Measurements from ENCODE around the gene APMAP.

APMAP gene

DNA sequence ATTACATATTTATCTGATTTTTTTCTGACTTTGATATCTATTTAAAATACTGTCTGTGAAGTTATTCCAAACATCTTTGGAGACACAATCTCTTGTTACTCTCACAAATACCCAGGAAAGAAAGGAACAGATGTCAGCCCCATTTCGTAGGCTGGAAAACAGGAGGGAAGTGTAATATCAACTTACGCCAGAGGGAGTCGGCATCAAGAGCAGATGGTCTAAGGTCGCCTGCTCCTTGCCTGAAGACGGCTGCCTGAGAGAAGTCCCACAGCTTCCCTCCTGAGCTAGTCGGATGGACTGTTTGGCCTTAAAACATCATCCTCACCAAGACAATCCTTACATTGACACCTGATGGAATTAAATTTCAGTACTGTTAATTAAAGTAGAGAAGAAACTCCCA lies 30.0 kb downstream of the APMAP start:
- Histone ChIP-seq H3K27ac (ENCODE audit: low read length) (no peak overlapping the region), H3K4me1 (ENCODE audit: low read length) (no peaks in the 10 kb centered on the region), H3F3A (ENCODE audit: insufficient read depth, low read length) (no peaks in the 10 kb centered on the region), H3K9me2 (replicated peaks; ENCODE audit: insufficient read depth, low read length) (no peaks in the 10 kb centered on the region), H3K36me3 (replicated peaks; ENCODE audit: insufficient read depth, low read length) (0 out of 2 replicates have a peak, but pooled peaks cover 3% of the 10 kb centered on the region), H3K4me2 (ENCODE audit: low read depth, low read length) (no peak overlapping the region), H3K27me3 (replicated peaks; ENCODE audit: insufficient read depth, low read length) (no peaks in the 10 kb centered on the region), H3K4me3 (ENCODE audit: low read length) (no peak overlapping the region), H4K20me1 (ENCODE audit: insufficient read depth, low read length) (no peaks in the 10 kb centered on the region), H3K9me3 (replicated peaks; ENCODE audit: insufficient read depth, low read length) (no peaks in the 10 kb centered on the region), H2AFZ (ENCODE audit: low read length) (no peak overlapping the region), H3K79me2 (ENCODE audit: low read length) (no peaks in the 10 kb centered on the region), H3K9ac (ENCODE audit: low read length) (no peak overlapping the region)
- DNase-seq, result no peak
- TF ChIP-seq EZH2phosphoT487 (IDR thresholded peaks at IDR 0.05; ENCODE audit: low read length), result no peak

GRCh38 chr20:24962182-24962492 lies 30.4 kb downstream of the APMAP start:
- H4K20me1 ChIP-seq (ENCODE audit: insufficient read depth, low read length), result no peaks in the 10 kb centered on the region
- H3K9me3 ChIP-seq (replicated peaks; ENCODE audit: insufficient read depth, low read length), result no peaks in the 10 kb centered on the region
- no peak for DNase-seq
- H3K27me3 ChIP-seq (replicated peaks; ENCODE audit: insufficient read depth, low read length), result no peaks in the 10 kb centered on the region
- no peak overlapping the region for H3K27ac ChIP-seq (ENCODE audit: low read length)
- no peaks in the 10 kb centered on the region for H3K4me1 ChIP-seq (ENCODE audit: low read length)
- H2AFZ ChIP-seq (ENCODE audit: low read length), result no peak overlapping the region
- TF ChIP-seq EZH2 (optimal IDR thresholded peaks at IDR 0.05; ENCODE audit: low read depth, low read length), result no peak
- TF ChIP-seq EZH2phosphoT487 (IDR thresholded peaks at IDR 0.05; ENCODE audit: low read length), result no peak
- TF ChIP-seq CTCF (IDR thresholded peaks at IDR 0.05; ENCODE audit: low read length), result no peak
- no peak overlapping the region for H3K4me3 ChIP-seq (ENCODE audit: low read length)
- H3K9me2 ChIP-seq (replicated peaks; ENCODE audit: insufficient read depth, low read length), result no peaks in the 10 kb centered on the region
- no peak overlapping the region for H3K4me2 ChIP-seq (ENCODE audit: low read depth, low read length)
- H3F3A ChIP-seq (ENCODE audit: insufficient read depth, low read length), result no peaks in the 10 kb centered on the region
- H3K36me3 ChIP-seq (replicated peaks; ENCODE audit: insufficient read depth, low read length), result 0 out of 2 replicates have a peak, but pooled peaks cover 3% of the 10 kb centered on the region
- no peaks in the 10 kb centered on the region for H3K79me2 ChIP-seq (ENCODE audit: low read length)
- no peak overlapping the region for H3K9ac ChIP-seq (ENCODE audit: low read length)

DNA sequence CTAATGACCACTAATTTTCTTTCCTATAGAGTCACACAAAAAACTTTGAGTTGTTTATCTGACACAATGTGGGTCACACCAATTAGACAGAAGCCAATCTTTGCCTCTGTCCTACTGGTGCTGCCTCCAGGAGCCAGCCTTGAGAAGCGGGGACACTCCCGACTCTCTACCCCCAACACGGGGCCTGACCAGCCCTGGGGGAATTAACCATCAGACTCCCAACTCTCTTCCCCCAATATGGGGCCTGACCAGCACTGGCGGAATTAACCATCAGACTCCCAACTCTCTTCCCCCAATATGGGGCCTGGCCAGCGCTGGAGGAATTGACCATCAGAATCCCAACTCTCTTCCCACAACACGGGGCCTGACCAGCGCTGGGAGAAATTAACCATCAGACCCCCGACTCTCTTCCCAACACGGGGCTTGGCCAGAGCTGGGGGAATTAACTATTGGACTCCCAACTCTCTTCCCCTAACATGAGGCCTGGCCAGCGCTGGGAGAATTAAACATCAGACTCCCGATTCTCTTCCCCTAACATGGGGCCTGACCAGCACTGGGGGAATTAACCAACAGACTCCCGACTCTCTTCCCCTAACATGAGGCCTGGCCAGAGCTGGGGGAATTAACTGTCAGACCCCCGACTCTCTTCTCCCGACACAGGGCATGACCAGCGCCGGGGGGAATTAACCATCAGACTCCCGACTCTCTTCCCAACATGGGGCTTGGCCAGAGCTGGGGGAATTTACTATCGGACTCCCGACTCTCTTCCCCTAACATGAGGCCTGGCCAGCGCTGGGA lies 31.0 kb downstream of the APMAP start:
- Histone ChIP-seq H3F3A (ENCODE audit: insufficient read depth, low read length) (no peaks in the 10 kb centered on the region), H3K4me2 (ENCODE audit: low read depth, low read length) (no peak overlapping the region), H3K9ac (ENCODE audit: low read length) (no peak overlapping the region), H3K4me1 (ENCODE audit: low read length) (no peaks in the 10 kb centered on the region), H3K9me3 (replicated peaks; ENCODE audit: insufficient read depth, low read length) (no peaks in the 10 kb centered on the region), H3K79me2 (ENCODE audit: low read length) (no peaks in the 10 kb centered on the region), H3K27me3 (replicated peaks; ENCODE audit: insufficient read depth, low read length) (no peaks in the 10 kb centered on the region), H3K36me3 (replicated peaks; ENCODE audit: insufficient read depth, low read length) (0 out of 2 replicates have a peak, but pooled peaks cover 3% of the 10 kb centered on the region), H3K4me3 (ENCODE audit: low read length) (no peak overlapping the region), H3K9me2 (replicated peaks; ENCODE audit: insufficient read depth, low read length) (no peaks in the 10 kb centered on the region), H3K27ac (ENCODE audit: low read length) (no peak overlapping the region), H2AFZ (ENCODE audit: low read length) (no peak overlapping the region), H4K20me1 (ENCODE audit: insufficient read depth, low read length) (no peaks in the 10 kb centered on the region)
- no peak for TF ChIP-seq CTCF (IDR thresholded peaks at IDR 0.05; ENCODE audit: low read length)
- no peak for TF ChIP-seq EZH2phosphoT487 (IDR thresholded peaks at IDR 0.05; ENCODE audit: low read length)
- TF ChIP-seq EZH2 (optimal IDR thresholded peaks at IDR 0.05; ENCODE audit: low read depth, low read length), result no peak
- DNase-seq, result no peak

DNA sequence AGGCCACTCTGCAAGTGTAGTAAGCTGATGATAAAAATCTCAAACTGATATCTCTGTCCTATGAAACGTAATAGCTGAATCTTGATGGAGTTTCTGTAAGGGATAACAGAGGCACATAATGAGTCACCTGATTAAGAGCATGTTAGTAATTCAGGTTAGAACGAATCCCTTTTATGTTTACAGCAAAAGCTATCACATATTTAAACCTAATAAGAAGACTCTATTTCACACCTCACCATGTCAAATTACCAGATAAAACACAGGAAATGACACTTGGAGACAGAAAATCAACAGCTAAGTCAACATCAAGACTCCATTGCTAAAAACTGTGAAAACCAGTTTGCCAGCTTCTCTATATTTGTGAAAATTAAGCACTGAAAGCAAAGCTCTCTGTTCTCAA lies 31.7 kb downstream of the APMAP start:
- Histone ChIP-seq H3K9me3 (replicated peaks; ENCODE audit: insufficient read depth, low read length) (no peaks in the 10 kb centered on the region), H3K4me2 (ENCODE audit: low read depth, low read length) (no peak overlapping the region), H3K9me2 (replicated peaks; ENCODE audit: insufficient read depth, low read length) (no peaks in the 10 kb centered on the region), H3F3A (ENCODE audit: insufficient read depth, low read length) (no peaks in the 10 kb centered on the region), H3K27ac (ENCODE audit: low read length) (no peak overlapping the region), H3K4me3 (ENCODE audit: low read length) (no peak overlapping the region), H3K9ac (ENCODE audit: low read length) (no peak overlapping the region), H3K79me2 (ENCODE audit: low read length) (no peaks in the 10 kb centered on the region), H4K20me1 (ENCODE audit: insufficient read depth, low read length) (no peaks in the 10 kb centered on the region), H3K36me3 (replicated peaks; ENCODE audit: insufficient read depth, low read length) (0 out of 2 replicates have a peak, but pooled peaks cover 3% of the 10 kb centered on the region), H3K27me3 (replicated peaks; ENCODE audit: insufficient read depth, low read length) (no peaks in the 10 kb centered on the region), H3K4me1 (ENCODE audit: low read length) (no peaks in the 10 kb centered on the region), H2AFZ (ENCODE audit: low read length) (no peak overlapping the region)
- DNase-seq, result no peak
- TF ChIP-seq CTCF (IDR thresholded peaks at IDR 0.05; ENCODE audit: low read length) (no peak), EZH2phosphoT487 (IDR thresholded peaks at IDR 0.05; ENCODE audit: low read length) (no peak), EZH2 (optimal IDR thresholded peaks at IDR 0.05; ENCODE audit: low read depth, low read length) (no peak)
